ENCODE data around the gene CASS4.

DNA sequence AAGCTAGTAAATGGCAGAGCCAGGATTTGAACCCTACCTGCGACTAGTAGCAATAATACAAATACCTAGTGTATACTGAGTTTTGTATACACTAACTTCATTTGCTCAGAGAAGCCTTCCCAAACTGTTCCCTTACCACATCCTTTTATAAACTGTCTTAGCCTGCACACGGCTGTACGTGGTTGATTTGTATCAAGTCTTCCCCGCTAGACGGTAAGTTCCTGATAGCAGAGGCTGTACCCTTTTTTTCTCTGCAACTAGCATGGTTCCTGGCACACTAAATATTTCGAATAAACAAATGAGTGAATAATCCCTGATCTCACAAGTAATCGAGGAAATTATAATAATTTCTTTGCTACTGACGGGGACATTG is 57.0 kb downstream of the CASS4 start:
- TF ChIP-seq MXD4 (CRISPR knock-in tag; IDR thresholded peaks at IDR 0.05; ENCODE audit: borderline replicate concordance) (no peak), TP53 (CRISPR knock-in tag; IDR thresholded peaks at IDR 0.05) (no peak), JUN (CRISPR knock-in tag; IDR thresholded peaks at IDR 0.05) (no peak), ZBTB21 (CRISPR knock-in tag; IDR thresholded peaks at IDR 0.05; ENCODE audit: borderline replicate concordance) (no peak)
- TF ChIP-seq, protein P1, sequence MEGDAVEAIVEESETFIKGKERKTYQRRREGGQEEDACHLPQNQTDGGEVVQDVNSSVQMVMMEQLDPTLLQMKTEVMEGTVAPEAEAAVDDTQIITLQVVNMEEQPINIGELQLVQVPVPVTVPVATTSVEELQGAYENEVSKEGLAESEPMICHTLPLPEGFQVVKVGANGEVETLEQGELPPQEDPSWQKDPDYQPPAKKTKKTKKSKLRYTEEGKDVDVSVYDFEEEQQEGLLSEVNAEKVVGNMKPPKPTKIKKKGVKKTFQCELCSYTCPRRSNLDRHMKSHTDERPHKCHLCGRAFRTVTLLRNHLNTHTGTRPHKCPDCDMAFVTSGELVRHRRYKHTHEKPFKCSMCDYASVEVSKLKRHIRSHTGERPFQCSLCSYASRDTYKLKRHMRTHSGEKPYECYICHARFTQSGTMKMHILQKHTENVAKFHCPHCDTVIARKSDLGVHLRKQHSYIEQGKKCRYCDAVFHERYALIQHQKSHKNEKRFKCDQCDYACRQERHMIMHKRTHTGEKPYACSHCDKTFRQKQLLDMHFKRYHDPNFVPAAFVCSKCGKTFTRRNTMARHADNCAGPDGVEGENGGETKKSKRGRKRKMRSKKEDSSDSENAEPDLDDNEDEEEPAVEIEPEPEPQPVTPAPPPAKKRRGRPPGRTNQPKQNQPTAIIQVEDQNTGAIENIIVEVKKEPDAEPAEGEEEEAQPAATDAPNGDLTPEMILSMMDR (IDR thresholded peaks at IDR 0.05): no peak
- TF ChIP-seq, protein P2, sequence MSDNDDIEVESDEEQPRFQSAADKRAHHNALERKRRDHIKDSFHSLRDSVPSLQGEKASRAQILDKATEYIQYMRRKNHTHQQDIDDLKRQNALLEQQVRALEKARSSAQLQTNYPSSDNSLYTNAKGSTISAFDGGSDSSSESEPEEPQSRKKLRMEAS (CRISPR knock-in tag; IDR thresholded peaks at IDR 0.05): no peak
- TF ChIP-seq, protein P3, sequence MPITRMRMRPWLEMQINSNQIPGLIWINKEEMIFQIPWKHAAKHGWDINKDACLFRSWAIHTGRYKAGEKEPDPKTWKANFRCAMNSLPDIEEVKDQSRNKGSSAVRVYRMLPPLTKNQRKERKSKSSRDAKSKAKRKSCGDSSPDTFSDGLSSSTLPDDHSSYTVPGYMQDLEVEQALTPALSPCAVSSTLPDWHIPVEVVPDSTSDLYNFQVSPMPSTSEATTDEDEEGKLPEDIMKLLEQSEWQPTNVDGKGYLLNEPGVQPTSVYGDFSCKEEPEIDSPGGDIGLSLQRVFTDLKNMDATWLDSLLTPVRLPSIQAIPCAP (CRISPR knock-in tag; IDR thresholded peaks at IDR 0.05): no peak
- TF ChIP-seq, protein P4, sequence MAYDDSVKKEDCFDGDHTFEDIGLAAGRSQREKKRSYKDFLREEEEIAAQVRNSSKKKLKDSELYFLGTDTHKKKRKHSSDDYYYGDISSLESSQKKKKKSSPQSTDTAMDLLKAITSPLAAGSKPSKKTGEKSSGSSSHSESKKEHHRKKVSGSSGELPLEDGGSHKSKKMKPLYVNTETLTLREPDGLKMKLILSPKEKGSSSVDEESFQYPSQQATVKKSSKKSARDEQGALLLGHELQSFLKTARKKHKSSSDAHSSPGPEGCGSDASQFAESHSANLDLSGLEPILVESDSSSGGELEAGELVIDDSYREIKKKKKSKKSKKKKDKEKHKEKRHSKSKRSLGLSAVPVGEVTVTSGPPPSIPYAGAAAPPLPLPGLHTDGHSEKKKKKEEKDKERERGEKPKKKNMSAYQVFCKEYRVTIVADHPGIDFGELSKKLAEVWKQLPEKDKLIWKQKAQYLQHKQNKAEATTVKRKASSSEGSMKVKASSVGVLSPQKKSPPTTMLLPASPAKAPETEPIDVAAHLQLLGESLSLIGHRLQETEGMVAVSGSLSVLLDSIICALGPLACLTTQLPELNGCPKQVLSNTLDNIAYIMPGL (CRISPR knock-in tag; IDR thresholded peaks at IDR 0.05): no peak
